WTC11 (cell line): ENCODE data around the gene FAM193A. TPM values are rescaled to one million over a fixed set of nuclear protein-coding genes. Genes with fewer than 3 reads are reported as not detected.

ENCODE experiments used
- ATAC-seq: fragments of 200-7000 bp; cut with Tn5 transposase; 2 replicates; pipeline ENCODE4 v1.10.0; 2021; ENCODE audit warnings: mild to moderate bottlenecking, moderate library complexity
- CTCF ChIA-PET: fragments of 300-600 bp; sonication (Branson Sonifier 250); formaldehyde crosslinking; loops from one replicate; lab custom pipeline; 2021; ENCODE audit warnings: antibody characterized with exemption; lab: Charles Lee
- POLR2A ChIA-PET: fragments of 350-600 bp; sonication (Branson Sonifier 250); formaldehyde crosslinking; loops from one replicate; lab custom pipeline; 2021; ENCODE audit warnings: antibody characterized with exemption; lab: Charles Lee
- DNase-seq: peaks from one replicate; pipeline ENCODE4 v3.0.0; 2021; ENCODE audit warnings: low spot score
- H3K27ac Mint-ChIP-seq: 2 replicates; pipeline ENCODE4 v1.8.0; 2021; ENCODE audit warnings: mixed read lengths
- H3K27me3 Mint-ChIP-seq: 2 replicates; pipeline ENCODE4 v1.8.0; 2021; ENCODE audit warnings: low read depth, mild to moderate bottlenecking, moderate library complexity, mixed read lengths
- H3K36me3 Mint-ChIP-seq: 2 replicates; pipeline ENCODE4 v1.8.0; 2021; ENCODE audit warnings: mixed read lengths
- H3K4me1 Mint-ChIP-seq: 2 replicates; pipeline ENCODE4 v1.8.0; 2022; ENCODE audit warnings: mixed read lengths
- H3K4me3 Mint-ChIP-seq: 2 replicates; pipeline ENCODE4 v1.8.0; 2021; ENCODE audit warnings: mild to moderate bottlenecking, moderate library complexity, mixed read lengths
- H3K9me3 Mint-ChIP-seq: 2 replicates; pipeline ENCODE4 v1.8.0; 2021; ENCODE audit warnings: mixed read lengths
- CREB1 ChIP-seq: sonication (generic); formaldehyde crosslinking; IDR thresholded peaks from 2 replicates; pipeline ENCODE4 v1.8.0; 2023; ENCODE audit warnings: mild to moderate bottlenecking, missing genetic modification reagents
- ELF4 ChIP-seq: sonication (generic); formaldehyde crosslinking; IDR thresholded peaks from 2 replicates; pipeline ENCODE4 v1.8.1; 2022; ENCODE audit warnings: low read depth, mild to moderate bottlenecking, moderate library complexity, missing genetic modification reagents
- FOXJ3 ChIP-seq: sonication (generic); formaldehyde crosslinking; IDR thresholded peaks from 2 replicates; pipeline ENCODE4 v1.9.0; 2021; ENCODE audit warnings: missing genetic modification reagents, mild to moderate bottlenecking, borderline replicate concordance
- GABPB1 ChIP-seq: sonication (generic); formaldehyde crosslinking; IDR thresholded peaks from 2 replicates; pipeline ENCODE4 v1.8.1; 2023; ENCODE audit warnings: mild to moderate bottlenecking, missing genetic modification reagents
- HMGA2 ChIP-seq: fragments of 250-450 bp; sonication (Bioruptor Pico); IDR thresholded peaks from 2 replicates; pipeline ENCODE4 v1.4.0; 2021; ENCODE audit warnings: mild to moderate bottlenecking, moderate library complexity
- NR1H2 ChIP-seq: sonication (generic); formaldehyde crosslinking; IDR thresholded peaks from 2 replicates; pipeline ENCODE4 v1.9.0; 2021; ENCODE audit warnings: mild to moderate bottlenecking, moderate library complexity, missing genetic modification reagents
- PRRX2 ChIP-seq: fragments of 250-450 bp; sonication (Bioruptor Pico); IDR thresholded peaks from 2 replicates; pipeline ENCODE4 v1.8.0; 2021; ENCODE audit warnings: mild to moderate bottlenecking
- SMAD3 ChIP-seq: sonication (generic); formaldehyde crosslinking; IDR thresholded peaks from 2 replicates; pipeline ENCODE4 v1.8.0; 2022; ENCODE audit warnings: missing genetic modification reagents, mild to moderate bottlenecking, borderline replicate concordance
- SOX15 ChIP-seq: fragments of 250-450 bp; sonication (Bioruptor Pico); IDR thresholded peaks from 2 replicates; pipeline ENCODE4 v1.9.0; 2021; ENCODE audit warnings: mild to moderate bottlenecking
- TEAD1 ChIP-seq: sonication (generic); formaldehyde crosslinking; IDR thresholded peaks from 2 replicates; pipeline ENCODE4 v1.8.0; 2022; ENCODE audit warnings: mild to moderate bottlenecking, missing genetic modification reagents
- TEAD4 ChIP-seq: sonication (generic); formaldehyde crosslinking; IDR thresholded peaks from 2 replicates; pipeline ENCODE4 v1.8.0; 2022; ENCODE audit warnings: mild to moderate bottlenecking, missing genetic modification reagents
- ZNF263 ChIP-seq: sonication (generic); formaldehyde crosslinking; IDR thresholded peaks from 2 replicates; pipeline ENCODE4 v1.8.1; 2022; ENCODE audit warnings: low read depth, mild to moderate bottlenecking, moderate library complexity, missing genetic modification reagents
- ZNF317 ChIP-seq: sonication (generic); formaldehyde crosslinking; IDR thresholded peaks from 2 replicates; pipeline ENCODE4 v1.8.1; 2023; ENCODE audit warnings: low read depth, mild to moderate bottlenecking, moderate library complexity, missing genetic modification reagents, borderline replicate concordance
- ZNF396 ChIP-seq: fragments of 250-450 bp; sonication (Bioruptor Pico); IDR thresholded peaks from 2 replicates; pipeline ENCODE4 v1.8.0; 2021; ENCODE audit warnings: mild to moderate bottlenecking, moderate library complexity, borderline replicate concordance
- total RNA-seq: library from RNA; stranded (reverse); gene quantifications from 3 replicates; pipeline ENCODE4 v1.2.3, GENCODE V29; 2021
- TF ChIP-seq, protein P1 (sequence below): sonication (generic); formaldehyde crosslinking; IDR thresholded peaks from 2 replicates; pipeline ENCODE4 v1.8.1; 2023; ENCODE audit warnings: mild to moderate bottlenecking, missing genetic modification reagents
- TF ChIP-seq, protein P2 (sequence below): sonication (generic); formaldehyde crosslinking; IDR thresholded peaks from 2 replicates; pipeline ENCODE4 v1.8.1; 2023; ENCODE audit warnings: mild to moderate bottlenecking, moderate library complexity, missing genetic modification reagents
- TF ChIP-seq, protein P3 (sequence below): sonication (generic); formaldehyde crosslinking; IDR thresholded peaks from 2 replicates; pipeline ENCODE4 v1.8.0; 2023; ENCODE audit warnings: missing genetic modification reagents
- TF ChIP-seq, protein P4 (sequence below): fragments of 250-450 bp; sonication (Bioruptor Pico); IDR thresholded peaks from 2 replicates; pipeline ENCODE4 v1.9.0; 2021; ENCODE audit warnings: moderate library complexity, mild to moderate bottlenecking, inconsistent platforms, borderline replicate concordance
- TF ChIP-seq, protein P5 (sequence below): sonication (generic); formaldehyde crosslinking; IDR thresholded peaks from 2 replicates; pipeline ENCODE4 v1.8.1; 2023; ENCODE audit warnings: mild to moderate bottlenecking, missing genetic modification reagents, moderate library complexity
- TF ChIP-seq, protein P6 (sequence below): sonication (generic); formaldehyde crosslinking; IDR thresholded peaks from 2 replicates; pipeline ENCODE4 v1.8.0; 2023; ENCODE audit warnings: missing genetic modification reagents, mild to moderate bottlenecking, borderline replicate concordance
- TF ChIP-seq, protein P7 (sequence below): sonication (generic); formaldehyde crosslinking; IDR thresholded peaks from 2 replicates; pipeline ENCODE4 v1.8.1; 2022; ENCODE audit warnings: mild to moderate bottlenecking, moderate library complexity, missing genetic modification reagents
- TF ChIP-seq, protein P8 (sequence below): sonication (generic); formaldehyde crosslinking; IDR thresholded peaks from 2 replicates; pipeline ENCODE4 v1.8.1; 2022; ENCODE audit warnings: low read depth, missing genetic modification reagents, borderline replicate concordance

The FAM193A gene
- total RNA-seq, 1 experiment from 2014 or later, result 28.1 TPM

DNA sequence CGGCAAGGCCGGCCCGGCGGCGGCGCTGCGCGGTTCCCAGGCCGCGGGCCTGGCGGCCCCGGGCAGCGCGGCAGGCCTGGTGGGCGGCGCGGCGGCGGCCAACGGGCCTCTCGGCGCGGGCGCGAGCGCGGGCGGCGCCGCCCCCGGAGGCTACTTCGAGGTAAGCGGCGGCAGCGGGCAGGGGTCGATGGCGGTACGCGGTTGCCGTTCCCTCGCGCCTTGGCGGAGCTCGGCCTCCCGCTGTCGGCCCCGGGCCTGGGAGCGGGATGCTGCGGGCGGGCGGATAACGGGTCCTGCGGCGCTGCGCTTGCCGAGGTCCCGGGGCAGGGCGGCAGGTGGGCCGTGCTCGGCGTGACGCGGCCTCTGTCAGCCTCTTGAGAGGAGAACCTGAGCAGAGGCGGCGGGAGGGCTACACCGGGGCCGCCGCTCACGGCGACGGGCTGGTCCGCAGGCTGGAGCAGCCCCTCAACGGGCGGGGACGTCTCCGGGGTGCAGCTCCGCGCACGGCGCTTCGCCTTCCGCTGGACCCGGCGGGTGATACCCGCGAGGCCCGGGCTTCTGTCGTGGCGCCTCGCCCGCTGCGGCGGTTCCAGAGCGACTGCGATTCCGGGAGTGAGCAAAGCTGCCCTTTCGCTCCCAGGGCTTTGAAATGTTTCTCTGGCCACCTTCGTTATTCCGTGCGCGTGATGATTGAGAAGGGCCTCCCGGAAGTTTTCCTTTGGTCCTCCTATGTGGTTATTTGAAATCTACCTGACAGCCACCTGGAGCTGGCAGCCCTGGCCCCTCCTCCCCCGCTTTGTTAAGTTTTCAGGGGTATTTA is 774 bp downstream of the FAM193A start:
- peak overlapping the region; percentile 92 for H3K27ac Mint-ChIP-seq
- no peaks in the 10 kb centered on the region for H3K27me3 Mint-ChIP-seq
- peak overlapping the region; percentile 81 for H3K4me3 Mint-ChIP-seq
- POLR2A ChIA-PET, result interaction anchor here (1.6 kb wide), 1 partner anchor 69 kb away, joined by 9 read pairs; the partner anchor contains the start of gene RNF4
- no peak for ATAC-seq
- H3K4me1 Mint-ChIP-seq, result peaks cover 11% of the 10 kb centered on the region
- no peaks in the 10 kb centered on the region for H3K9me3 Mint-ChIP-seq
- H3K36me3 Mint-ChIP-seq, result no peaks in the 10 kb centered on the region
- CTCF ChIA-PET, result interaction anchor here (0.6 to 1.5 kb wide), 5 partner anchors 34 to 317 kb away, joined by 3 to 4 read pairs (median 3); no protein-coding TSS in a partner anchor
- DNase-seq, result peak; percentile 56
- TF ChIP-seq NR1H2 (CRISPR knock-in tag), result no peak
- no peak for TF ChIP-seq ZNF396 (CRISPR knock-in tag)
- TF ChIP-seq CREB1 (CRISPR knock-in tag), result no peak
- TF ChIP-seq, protein P1, sequence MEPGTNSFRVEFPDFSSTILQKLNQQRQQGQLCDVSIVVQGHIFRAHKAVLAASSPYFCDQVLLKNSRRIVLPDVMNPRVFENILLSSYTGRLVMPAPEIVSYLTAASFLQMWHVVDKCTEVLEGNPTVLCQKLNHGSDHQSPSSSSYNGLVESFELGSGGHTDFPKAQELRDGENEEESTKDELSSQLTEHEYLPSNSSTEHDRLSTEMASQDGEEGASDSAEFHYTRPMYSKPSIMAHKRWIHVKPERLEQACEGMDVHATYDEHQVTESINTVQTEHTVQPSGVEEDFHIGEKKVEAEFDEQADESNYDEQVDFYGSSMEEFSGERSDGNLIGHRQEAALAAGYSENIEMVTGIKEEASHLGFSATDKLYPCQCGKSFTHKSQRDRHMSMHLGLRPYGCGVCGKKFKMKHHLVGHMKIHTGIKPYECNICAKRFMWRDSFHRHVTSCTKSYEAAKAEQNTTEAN (CRISPR knock-in tag), result no peak
- TF ChIP-seq ZNF263 (CRISPR knock-in tag), result no peak
- no peak for TF ChIP-seq SMAD3 (CRISPR knock-in tag)
- TF ChIP-seq PRRX2, result no peak
- TF ChIP-seq FOXJ3 (CRISPR knock-in tag), result no peak
- TF ChIP-seq TEAD1 (CRISPR knock-in tag), result no peak
- no peak for TF ChIP-seq TEAD4 (CRISPR knock-in tag)
- TF ChIP-seq, protein P2, sequence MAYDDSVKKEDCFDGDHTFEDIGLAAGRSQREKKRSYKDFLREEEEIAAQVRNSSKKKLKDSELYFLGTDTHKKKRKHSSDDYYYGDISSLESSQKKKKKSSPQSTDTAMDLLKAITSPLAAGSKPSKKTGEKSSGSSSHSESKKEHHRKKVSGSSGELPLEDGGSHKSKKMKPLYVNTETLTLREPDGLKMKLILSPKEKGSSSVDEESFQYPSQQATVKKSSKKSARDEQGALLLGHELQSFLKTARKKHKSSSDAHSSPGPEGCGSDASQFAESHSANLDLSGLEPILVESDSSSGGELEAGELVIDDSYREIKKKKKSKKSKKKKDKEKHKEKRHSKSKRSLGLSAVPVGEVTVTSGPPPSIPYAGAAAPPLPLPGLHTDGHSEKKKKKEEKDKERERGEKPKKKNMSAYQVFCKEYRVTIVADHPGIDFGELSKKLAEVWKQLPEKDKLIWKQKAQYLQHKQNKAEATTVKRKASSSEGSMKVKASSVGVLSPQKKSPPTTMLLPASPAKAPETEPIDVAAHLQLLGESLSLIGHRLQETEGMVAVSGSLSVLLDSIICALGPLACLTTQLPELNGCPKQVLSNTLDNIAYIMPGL (CRISPR knock-in tag), result peak; percentile 68; the same call in 1 of the 2 replicates
- TF ChIP-seq, protein P3, sequence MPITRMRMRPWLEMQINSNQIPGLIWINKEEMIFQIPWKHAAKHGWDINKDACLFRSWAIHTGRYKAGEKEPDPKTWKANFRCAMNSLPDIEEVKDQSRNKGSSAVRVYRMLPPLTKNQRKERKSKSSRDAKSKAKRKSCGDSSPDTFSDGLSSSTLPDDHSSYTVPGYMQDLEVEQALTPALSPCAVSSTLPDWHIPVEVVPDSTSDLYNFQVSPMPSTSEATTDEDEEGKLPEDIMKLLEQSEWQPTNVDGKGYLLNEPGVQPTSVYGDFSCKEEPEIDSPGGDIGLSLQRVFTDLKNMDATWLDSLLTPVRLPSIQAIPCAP (CRISPR knock-in tag), result no peak
- peak; percentile 11; the same call in 1 of the 2 replicates for TF ChIP-seq ZNF317 (CRISPR knock-in tag)
- TF ChIP-seq, protein P4, sequence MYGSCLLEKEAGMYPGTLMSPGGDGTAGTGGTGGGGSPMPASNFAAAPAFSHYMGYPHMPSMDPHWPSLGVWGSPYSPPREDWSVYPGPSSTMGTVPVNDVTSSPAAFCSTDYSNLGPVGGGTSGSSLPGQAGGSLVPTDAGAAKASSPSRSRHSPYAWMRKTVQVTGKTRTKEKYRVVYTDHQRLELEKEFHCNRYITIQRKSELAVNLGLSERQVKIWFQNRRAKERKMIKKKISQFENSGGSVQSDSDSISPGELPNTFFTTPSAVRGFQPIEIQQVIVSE (CRISPR knock-in tag), result no peak
- no peak for TF ChIP-seq ELF4 (CRISPR knock-in tag)
- TF ChIP-seq SOX15 (CRISPR knock-in tag), result no peak
- TF ChIP-seq, protein P5, sequence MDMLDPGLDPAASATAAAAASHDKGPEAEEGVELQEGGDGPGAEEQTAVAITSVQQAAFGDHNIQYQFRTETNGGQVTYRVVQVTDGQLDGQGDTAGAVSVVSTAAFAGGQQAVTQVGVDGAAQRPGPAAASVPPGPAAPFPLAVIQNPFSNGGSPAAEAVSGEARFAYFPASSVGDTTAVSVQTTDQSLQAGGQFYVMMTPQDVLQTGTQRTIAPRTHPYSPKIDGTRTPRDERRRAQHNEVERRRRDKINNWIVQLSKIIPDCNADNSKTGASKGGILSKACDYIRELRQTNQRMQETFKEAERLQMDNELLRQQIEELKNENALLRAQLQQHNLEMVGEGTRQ (CRISPR knock-in tag), result peak; percentile 13; the same call in 1 of the 2 replicates
- no peak for TF ChIP-seq HMGA2 (CRISPR knock-in tag)
- TF ChIP-seq, protein P6, sequence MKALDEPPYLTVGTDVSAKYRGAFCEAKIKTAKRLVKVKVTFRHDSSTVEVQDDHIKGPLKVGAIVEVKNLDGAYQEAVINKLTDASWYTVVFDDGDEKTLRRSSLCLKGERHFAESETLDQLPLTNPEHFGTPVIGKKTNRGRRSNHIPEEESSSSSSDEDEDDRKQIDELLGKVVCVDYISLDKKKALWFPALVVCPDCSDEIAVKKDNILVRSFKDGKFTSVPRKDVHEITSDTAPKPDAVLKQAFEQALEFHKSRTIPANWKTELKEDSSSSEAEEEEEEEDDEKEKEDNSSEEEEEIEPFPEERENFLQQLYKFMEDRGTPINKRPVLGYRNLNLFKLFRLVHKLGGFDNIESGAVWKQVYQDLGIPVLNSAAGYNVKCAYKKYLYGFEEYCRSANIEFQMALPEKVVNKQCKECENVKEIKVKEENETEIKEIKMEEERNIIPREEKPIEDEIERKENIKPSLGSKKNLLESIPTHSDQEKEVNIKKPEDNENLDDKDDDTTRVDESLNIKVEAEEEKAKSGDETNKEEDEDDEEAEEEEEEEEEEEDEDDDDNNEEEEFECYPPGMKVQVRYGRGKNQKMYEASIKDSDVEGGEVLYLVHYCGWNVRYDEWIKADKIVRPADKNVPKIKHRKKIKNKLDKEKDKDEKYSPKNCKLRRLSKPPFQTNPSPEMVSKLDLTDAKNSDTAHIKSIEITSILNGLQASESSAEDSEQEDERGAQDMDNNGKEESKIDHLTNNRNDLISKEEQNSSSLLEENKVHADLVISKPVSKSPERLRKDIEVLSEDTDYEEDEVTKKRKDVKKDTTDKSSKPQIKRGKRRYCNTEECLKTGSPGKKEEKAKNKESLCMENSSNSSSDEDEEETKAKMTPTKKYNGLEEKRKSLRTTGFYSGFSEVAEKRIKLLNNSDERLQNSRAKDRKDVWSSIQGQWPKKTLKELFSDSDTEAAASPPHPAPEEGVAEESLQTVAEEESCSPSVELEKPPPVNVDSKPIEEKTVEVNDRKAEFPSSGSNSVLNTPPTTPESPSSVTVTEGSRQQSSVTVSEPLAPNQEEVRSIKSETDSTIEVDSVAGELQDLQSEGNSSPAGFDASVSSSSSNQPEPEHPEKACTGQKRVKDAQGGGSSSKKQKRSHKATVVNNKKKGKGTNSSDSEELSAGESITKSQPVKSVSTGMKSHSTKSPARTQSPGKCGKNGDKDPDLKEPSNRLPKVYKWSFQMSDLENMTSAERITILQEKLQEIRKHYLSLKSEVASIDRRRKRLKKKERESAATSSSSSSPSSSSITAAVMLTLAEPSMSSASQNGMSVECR (CRISPR knock-in tag), result 0 out of 2 replicates have a peak, but pooled peaks have one; percentile 54
- TF ChIP-seq GABPB1 (CRISPR knock-in tag), result no peak
- TF ChIP-seq, protein P7, sequence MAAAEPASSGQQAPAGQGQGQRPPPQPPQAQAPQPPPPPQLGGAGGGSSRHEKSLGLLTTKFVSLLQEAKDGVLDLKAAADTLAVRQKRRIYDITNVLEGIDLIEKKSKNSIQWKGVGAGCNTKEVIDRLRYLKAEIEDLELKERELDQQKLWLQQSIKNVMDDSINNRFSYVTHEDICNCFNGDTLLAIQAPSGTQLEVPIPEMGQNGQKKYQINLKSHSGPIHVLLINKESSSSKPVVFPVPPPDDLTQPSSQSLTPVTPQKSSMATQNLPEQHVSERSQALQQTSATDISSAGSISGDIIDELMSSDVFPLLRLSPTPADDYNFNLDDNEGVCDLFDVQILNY (CRISPR knock-in tag), result peak; percentile 51; the same call in 1 of the 2 replicates
- TF ChIP-seq, protein P8, sequence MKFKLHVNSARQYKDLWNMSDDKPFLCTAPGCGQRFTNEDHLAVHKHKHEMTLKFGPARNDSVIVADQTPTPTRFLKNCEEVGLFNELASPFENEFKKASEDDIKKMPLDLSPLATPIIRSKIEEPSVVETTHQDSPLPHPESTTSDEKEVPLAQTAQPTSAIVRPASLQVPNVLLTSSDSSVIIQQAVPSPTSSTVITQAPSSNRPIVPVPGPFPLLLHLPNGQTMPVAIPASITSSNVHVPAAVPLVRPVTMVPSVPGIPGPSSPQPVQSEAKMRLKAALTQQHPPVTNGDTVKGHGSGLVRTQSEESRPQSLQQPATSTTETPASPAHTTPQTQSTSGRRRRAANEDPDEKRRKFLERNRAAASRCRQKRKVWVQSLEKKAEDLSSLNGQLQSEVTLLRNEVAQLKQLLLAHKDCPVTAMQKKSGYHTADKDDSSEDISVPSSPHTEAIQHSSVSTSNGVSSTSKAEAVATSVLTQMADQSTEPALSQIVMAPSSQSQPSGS (CRISPR knock-in tag), result no peak
